ENCODE data around the gene ATP8A2.

The ATP8A2 gene

GRCh38 chr13:25649001-25649633 is 277.3 kb downstream of the ATP8A2 start:
- no peak overlapping the region for H3K27ac ChIP-seq
- no peak overlapping the region for H3K9ac ChIP-seq
- no peaks in the 10 kb centered on the region for H3K36me3 ChIP-seq
- peaks cover 24 to 60% (median 47%) of the 10 kb centered on the region in 11 experiments for H3K9me3 ChIP-seq (replicated peaks in 1 of 11)
- H3K4me2 ChIP-seq, result no peak overlapping the region
- TF ChIP-seq Cebpa-rat (IDR thresholded peaks at IDR 0.05), result no peak
- H3K4me1 ChIP-seq, result peaks cover 0 to 17% (median 0%) of the 10 kb centered on the region in 10 experiments; a peak in 2 of 20 replicates
- H3K27me3 ChIP-seq, result no peaks in the 10 kb centered on the region
- H3K4me3 ChIP-seq, result no peak overlapping the region
- H4K20me1 ChIP-seq, result no peaks in the 10 kb centered on the region

- H3K27me3 ChIP-seq, result no peaks in the 10 kb centered on the region
Observed at GRCh38 chr13:25652764-25653163, 281.0 kb downstream of the ATP8A2 start.

GRCh38 chr13:25654322-25654721 is 282.5 kb downstream of the ATP8A2 start:
- no peak for TF ChIP-seq Cebpa-rat (IDR thresholded peaks at IDR 0.05)
- Histone ChIP-seq H3K9ac (no peak overlapping the region), H3K4me1 (no peaks in the 10 kb centered on the region), H3K27me3 (no peaks in the 10 kb centered on the region), H3K36me3 (no peaks in the 10 kb centered on the region), H3K4me2 (no peak overlapping the region), H3K4me3 (no peak overlapping the region), H4K20me1 (no peaks in the 10 kb centered on the region), H3K27ac (no peak overlapping the region), H3K9me3 (replicated peaks in 1 of 11) (peaks cover 4 to 11% (median 8%) of the 10 kb centered on the region in 11 experiments; a peak in 19 of 22 replicates)

More at GRCh38 chr13:25652764-25653163, 281.0 kb downstream of the ATP8A2 start:
- no peak overlapping the region for H3K4me2 ChIP-seq
- H3K9me3 ChIP-seq (replicated peaks in 1 of 11), result peaks cover 17 to 26% (median 22%) of the 10 kb centered on the region in 11 experiments
- H3K27ac ChIP-seq, result no peak overlapping the region
- H3K4me3 ChIP-seq, result no peak overlapping the region
- H3K36me3 ChIP-seq, result no peaks in the 10 kb centered on the region
- no peaks in the 10 kb centered on the region for H4K20me1 ChIP-seq
- H3K9ac ChIP-seq, result no peak overlapping the region
- TF ChIP-seq Cebpa-rat (IDR thresholded peaks at IDR 0.05), result no peak
- H3K4me1 ChIP-seq, result no peaks in the 10 kb centered on the region

- peaks cover 0 to 3% (median 0%) of the 10 kb centered on the region in 11 experiments; a peak in 1 of 22 replicates for H3K9me3 ChIP-seq (replicated peaks in 1 of 11)
- H3K36me3 ChIP-seq, result no peaks in the 10 kb centered on the region
- no peak for TF ChIP-seq Cebpa-rat (IDR thresholded peaks at IDR 0.05)
- H3K27ac ChIP-seq, result no peak overlapping the region
- no peaks in the 10 kb centered on the region for H3K4me1 ChIP-seq
- H3K4me2 ChIP-seq, result no peak overlapping the region
- no peak overlapping the region for H3K4me3 ChIP-seq
- no peak overlapping the region for H3K9ac ChIP-seq
- no peaks in the 10 kb centered on the region for H3K27me3 ChIP-seq
- no peaks in the 10 kb centered on the region for H4K20me1 ChIP-seq
Observed at GRCh38 chr13:25657157-25657556, 285.4 kb downstream of the ATP8A2 start.

GRCh38 chr13:25659091-25659795 is 287.5 kb downstream of the ATP8A2 start:
- Histone ChIP-seq H3K27me3 (no peaks in the 10 kb centered on the region), H3K4me3 (no peak overlapping the region), H3K4me2 (no peak overlapping the region), H3K9me3 (replicated peaks in 1 of 11) (peaks cover 0 to 3% (median 0%) of the 10 kb centered on the region in 11 experiments; a peak in 1 of 22 replicates), H3K9ac (no peak overlapping the region), H3K27ac (no peak overlapping the region), H3K36me3 (no peaks in the 10 kb centered on the region), H3K4me1 (no peaks in the 10 kb centered on the region), H4K20me1 (no peaks in the 10 kb centered on the region)
- TF ChIP-seq Cebpa-rat (IDR thresholded peaks at IDR 0.05), result no peak

- no peak overlapping the region for H3K4me3 ChIP-seq
- no peak for TF ChIP-seq Cebpa-rat (IDR thresholded peaks at IDR 0.05)
- H3K36me3 ChIP-seq, result no peaks in the 10 kb centered on the region
- no peaks in the 10 kb centered on the region for H3K4me1 ChIP-seq
- H3K4me2 ChIP-seq, result no peak overlapping the region
- no peaks in the 10 kb centered on the region for H3K9me3 ChIP-seq (replicated peaks in 1 of 11)
- no peaks in the 10 kb centered on the region for H3K27me3 ChIP-seq
- H4K20me1 ChIP-seq, result no peaks in the 10 kb centered on the region
- H3K27ac ChIP-seq, result no peak overlapping the region
- H3K9ac ChIP-seq, result no peak overlapping the region
Observed at GRCh38 chr13:25660996-25661395, 289.2 kb downstream of the ATP8A2 start.

- no peak overlapping the region for H3K4me3 ChIP-seq
- no peak for TF ChIP-seq Cebpa-rat (IDR thresholded peaks at IDR 0.05)
- no peaks in the 10 kb centered on the region for H3K36me3 ChIP-seq
- no peak overlapping the region for H3K27ac ChIP-seq
- no peaks in the 10 kb centered on the region for H3K4me1 ChIP-seq
- no peak overlapping the region for H3K4me2 ChIP-seq
- H4K20me1 ChIP-seq, result no peaks in the 10 kb centered on the region
- H3K27me3 ChIP-seq, result no peaks in the 10 kb centered on the region
- no peaks in the 10 kb centered on the region for H3K9me3 ChIP-seq (replicated peaks in 1 of 11)
- no peak overlapping the region for H3K9ac ChIP-seq
Observed at GRCh38 chr13:25662516-25662915, 290.7 kb downstream of the ATP8A2 start.

GRCh38 chr13:25668345-25668744 is 296.6 kb downstream of the ATP8A2 start:
- Histone ChIP-seq H3K9me3 (replicated peaks in 1 of 11) (peaks cover 19 to 30% (median 21%) of the 10 kb centered on the region in 11 experiments), H3K4me3 (no peak overlapping the region), H3K27ac (no peak overlapping the region), H3K27me3 (no peaks in the 10 kb centered on the region), H3K4me1 (no peaks in the 10 kb centered on the region), H4K20me1 (no peaks in the 10 kb centered on the region), H3K9ac (no peak overlapping the region), H3K36me3 (no peaks in the 10 kb centered on the region; a peak in 1 of 22 replicates), H3K4me2 (no peak overlapping the region)
- no peak for TF ChIP-seq Cebpa-rat (IDR thresholded peaks at IDR 0.05)

- no peaks in the 10 kb centered on the region for H3K4me1 ChIP-seq
- H3K27ac ChIP-seq, result no peak overlapping the region
- peaks cover 10 to 20% (median 17%) of the 10 kb centered on the region in 11 experiments for H3K9me3 ChIP-seq (replicated peaks in 1 of 11)
- no peak overlapping the region for H3K9ac ChIP-seq
- no peaks in the 10 kb centered on the region; a peak in 1 of 22 replicates for H3K36me3 ChIP-seq
- no peaks in the 10 kb centered on the region for H4K20me1 ChIP-seq
- TF ChIP-seq Cebpa-rat (IDR thresholded peaks at IDR 0.05), result no peak
- H3K4me3 ChIP-seq, result no peak overlapping the region
- H3K4me2 ChIP-seq, result no peak overlapping the region
- H3K27me3 ChIP-seq, result no peaks in the 10 kb centered on the region
Observed at GRCh38 chr13:25673711-25674110, 301.9 kb downstream of the ATP8A2 start.

GRCh38 chr13:25674371-25674770 is 302.6 kb downstream of the ATP8A2 start:
- Histone ChIP-seq H4K20me1 (no peaks in the 10 kb centered on the region), H3K4me2 (no peak overlapping the region), H3K4me3 (no peak overlapping the region), H3K36me3 (no peaks in the 10 kb centered on the region; a peak in 1 of 22 replicates), H3K4me1 (no peaks in the 10 kb centered on the region), H3K9me3 (replicated peaks in 1 of 11) (peaks cover 5 to 13% (median 11%) of the 10 kb centered on the region in 11 experiments), H3K27ac (no peak overlapping the region), H3K9ac (no peak overlapping the region), H3K27me3 (no peaks in the 10 kb centered on the region)
- TF ChIP-seq Cebpa-rat (IDR thresholded peaks at IDR 0.05), result no peak
